Astrocyte (in vitro differentiated cells and primary cell): ENCODE measurements around the gene OTOR.

Experiments used
- EZH2 ChIP-seq: IDR thresholded peaks from 2 replicates; pipeline ENCODE4 v1.6.1; 2012; ENCODE audit warnings: mild to moderate bottlenecking, low read length, inconsistent platforms; ENCODE audit not compliant: insufficient read depth
- TF ChIP-seq, protein P1 (sequence below): IDR thresholded peaks from 2 replicates; pipeline ENCODE4 v1.5.1; 2011; ENCODE audit warnings: low read depth, mild to moderate bottlenecking, inconsistent platforms, low read length, moderate library complexity; ENCODE audit not compliant: insufficient read depth

DNA sequence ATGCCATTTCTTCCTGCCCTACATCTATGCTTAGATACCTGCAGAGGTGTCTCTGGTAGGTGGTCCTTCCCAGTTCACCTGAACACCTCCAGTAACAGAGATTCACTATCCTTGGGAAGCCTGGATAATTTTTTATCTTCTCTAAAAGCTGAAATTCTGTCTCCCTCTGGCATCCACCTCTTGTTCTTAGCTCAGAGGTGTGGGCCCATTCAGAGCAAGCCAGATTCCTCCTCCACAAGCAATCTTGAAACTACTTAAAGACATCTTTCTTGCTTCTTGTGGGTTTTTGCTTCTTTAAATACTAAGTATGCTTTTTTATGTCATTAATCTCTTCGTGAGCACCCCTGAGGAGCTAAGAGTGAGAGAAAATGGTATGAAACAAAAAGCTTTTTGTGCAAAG, 28.7 kb upstream of the OTOR start:
- TF ChIP-seq, protein P1, sequence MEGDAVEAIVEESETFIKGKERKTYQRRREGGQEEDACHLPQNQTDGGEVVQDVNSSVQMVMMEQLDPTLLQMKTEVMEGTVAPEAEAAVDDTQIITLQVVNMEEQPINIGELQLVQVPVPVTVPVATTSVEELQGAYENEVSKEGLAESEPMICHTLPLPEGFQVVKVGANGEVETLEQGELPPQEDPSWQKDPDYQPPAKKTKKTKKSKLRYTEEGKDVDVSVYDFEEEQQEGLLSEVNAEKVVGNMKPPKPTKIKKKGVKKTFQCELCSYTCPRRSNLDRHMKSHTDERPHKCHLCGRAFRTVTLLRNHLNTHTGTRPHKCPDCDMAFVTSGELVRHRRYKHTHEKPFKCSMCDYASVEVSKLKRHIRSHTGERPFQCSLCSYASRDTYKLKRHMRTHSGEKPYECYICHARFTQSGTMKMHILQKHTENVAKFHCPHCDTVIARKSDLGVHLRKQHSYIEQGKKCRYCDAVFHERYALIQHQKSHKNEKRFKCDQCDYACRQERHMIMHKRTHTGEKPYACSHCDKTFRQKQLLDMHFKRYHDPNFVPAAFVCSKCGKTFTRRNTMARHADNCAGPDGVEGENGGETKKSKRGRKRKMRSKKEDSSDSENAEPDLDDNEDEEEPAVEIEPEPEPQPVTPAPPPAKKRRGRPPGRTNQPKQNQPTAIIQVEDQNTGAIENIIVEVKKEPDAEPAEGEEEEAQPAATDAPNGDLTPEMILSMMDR: no peak
- no peak for TF ChIP-seq EZH2
